GM21360 (cell line): ENCODE data around the gene DRAXIN.

ENCODE experiments used
- ATAC-seq: cut with Tn5 transposase; IDR thresholded peaks from one replicate; pipeline ENCODE4 v1.9.1; 2021; ENCODE audit warnings: mild to moderate bottlenecking, moderate library complexity; ENCODE audit not compliant: unreplicated experiment

Gene DRAXIN

GRCh38 chr1:11654939-11655808, 36.3 kb upstream of the DRAXIN start:
- no peak for ATAC-seq

GRCh38 chr1:11657654-11658053, 33.9 kb upstream of the DRAXIN start:
- no peak for ATAC-seq

- no peak for ATAC-seq
These were observed 33.0 kb upstream of the DRAXIN start for GRCh38 chr1:11658542-11658941.

- ATAC-seq: no peak
These were observed 31.8 kb upstream of the DRAXIN start for GRCh38 chr1:11659748-11660147.

- ATAC-seq: no peak
These were observed 30.4 kb upstream of the DRAXIN start for GRCh38 chr1:11661103-11661502.

GRCh38 chr1:11664336-11665065, 27.0 kb upstream of the DRAXIN start:
- ATAC-seq: peak; percentile 30

- ATAC-seq: no peak
These were observed 23.0 kb upstream of the DRAXIN start for GRCh38 chr1:11668516-11668915.

GRCh38 chr1:11670747-11671146, 20.8 kb upstream of the DRAXIN start:
- no peak for ATAC-seq

GRCh38 chr1:11671205-11671543, 20.3 kb upstream of the DRAXIN start:
- no peak for ATAC-seq

GRCh38 chr1:11671544-11672286, 19.8 kb upstream of the DRAXIN start:
- no peak for ATAC-seq

GRCh38 chr1:11673089-11673769, 18.3 kb upstream of the DRAXIN start:
- no peak for ATAC-seq

GRCh38 chr1:11674488-11674887, 17.0 kb upstream of the DRAXIN start:
- no peak for ATAC-seq

GRCh38 chr1:11675325-11675724, 16.2 kb upstream of the DRAXIN start:
- ATAC-seq: no peak

GRCh38 chr1:11676386-11677103, 15.0 kb upstream of the DRAXIN start:
- ATAC-seq: no peak

GRCh38 chr1:11678442-11678841, 13.1 kb upstream of the DRAXIN start:
- ATAC-seq: no peak

GRCh38 chr1:11680270-11681070, 11.0 kb upstream of the DRAXIN start:
- ATAC-seq: no peak

- ATAC-seq: peak; percentile 78
These were observed 10.3 kb upstream of the DRAXIN start, which contains the start of gene MAD2L2 for GRCh38 chr1:11681071-11681771. Gene MAD2L2, minus strand, starts transcription at chr1:11681148. Its CDS starts 547 bp downstream, at chr1:11680601.

GRCh38 chr1:11682287-11682771, 9.2 kb upstream of the DRAXIN start:
- ATAC-seq: no peak

GRCh38 chr1:11682799-11683198, 8.7 kb upstream of the DRAXIN start:
- no peak for ATAC-seq
